Epithelial cell of esophagus (primary cell): ENCODE measurements around the gene MRPS11.
A peak's percentile ranks its signal among the peaks of the same experiment; 100 is the strongest.

Source experiments
- DNase-seq: peaks from one replicate; pipeline ENCODE4 v3.0.0; 2010; ENCODE audit warnings: low read depth
- H3K4me3 ChIP-seq: 2 replicates; pipeline ENCODE4 v1.5.1; 2011; ENCODE audit warnings: mild to moderate bottlenecking, low read length, control low read depth
- CTCF ChIP-seq: IDR thresholded peaks from 2 replicates; pipeline ENCODE4 v1.5.1; 2011; ENCODE audit warnings: low read depth, mild to moderate bottlenecking, low read length, control low read depth, inconsistent platforms; ENCODE audit not compliant: insufficient read depth; ENCODE audit errors: missing control alignments

Gene MRPS11

DNA sequence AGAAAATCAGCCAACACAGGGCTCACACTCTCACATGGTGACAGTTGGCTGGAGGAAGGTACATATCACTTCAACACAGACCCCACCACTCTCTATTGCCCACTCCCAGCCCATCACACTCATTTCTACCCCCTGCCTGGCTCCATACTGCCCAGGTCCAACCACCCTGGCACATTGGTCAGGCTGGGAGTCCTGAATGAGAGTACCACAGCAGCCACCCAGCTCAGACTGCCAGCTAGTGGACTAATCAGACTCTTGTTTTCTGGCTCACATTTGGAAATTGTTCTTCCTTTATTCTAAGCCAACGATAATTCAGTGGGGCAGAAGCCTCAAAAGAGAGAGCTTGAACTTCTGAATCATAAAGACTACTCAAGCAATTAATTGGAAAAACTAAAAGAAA is 20.3 kb upstream of the MRPS11 start:
- H3K4me3 ChIP-seq: no peak overlapping the region
- TF ChIP-seq CTCF: no peak
- DNase-seq: no peak

DNA sequence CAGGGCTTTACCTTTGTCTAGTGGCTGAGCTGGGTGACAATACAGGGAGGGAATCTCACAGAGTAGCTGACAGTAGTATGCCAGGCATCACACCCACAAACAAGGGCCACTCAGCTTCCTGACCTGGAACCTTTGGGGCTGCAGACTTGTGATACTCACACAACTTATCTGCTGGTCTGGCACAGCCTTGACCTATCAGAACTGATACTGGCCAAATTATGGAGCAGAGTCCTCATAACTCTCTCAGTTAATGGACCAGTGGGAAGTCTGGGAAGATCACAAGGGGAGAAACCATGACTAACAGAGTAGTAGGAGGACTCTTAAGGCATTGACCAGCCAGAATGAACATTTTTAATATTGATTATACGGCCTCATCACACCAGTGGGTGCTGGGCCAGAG is 19.8 kb upstream of the MRPS11 start:
- no peak overlapping the region for H3K4me3 ChIP-seq
- no peak for TF ChIP-seq CTCF
- no peak for DNase-seq

DNA sequence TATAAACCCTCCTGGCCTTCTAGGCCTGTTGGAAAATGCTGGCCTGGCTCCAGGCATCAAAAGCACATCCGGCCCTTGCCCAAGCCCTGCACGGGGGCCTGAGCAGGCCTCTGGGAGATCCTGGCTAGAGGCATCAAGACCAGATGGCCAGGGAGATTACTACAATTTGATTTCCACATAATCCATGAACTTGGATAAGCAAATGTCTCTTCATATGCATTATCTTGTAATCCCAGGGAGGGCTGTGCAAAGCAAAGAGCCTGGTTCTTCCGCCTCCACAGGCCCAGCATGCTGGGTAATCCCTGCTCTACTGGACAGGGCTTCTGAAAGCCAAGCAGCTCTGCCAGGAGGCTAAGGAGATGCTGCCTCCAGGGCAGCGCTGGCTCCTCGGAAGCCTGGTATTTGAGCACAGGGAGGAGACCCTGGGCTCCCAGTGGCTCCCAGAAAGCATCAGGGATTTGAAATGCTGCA is 18.5 kb upstream of the MRPS11 start:
- TF ChIP-seq CTCF: no peak
- H3K4me3 ChIP-seq: no peak overlapping the region
- no peak for DNase-seq

DNA sequence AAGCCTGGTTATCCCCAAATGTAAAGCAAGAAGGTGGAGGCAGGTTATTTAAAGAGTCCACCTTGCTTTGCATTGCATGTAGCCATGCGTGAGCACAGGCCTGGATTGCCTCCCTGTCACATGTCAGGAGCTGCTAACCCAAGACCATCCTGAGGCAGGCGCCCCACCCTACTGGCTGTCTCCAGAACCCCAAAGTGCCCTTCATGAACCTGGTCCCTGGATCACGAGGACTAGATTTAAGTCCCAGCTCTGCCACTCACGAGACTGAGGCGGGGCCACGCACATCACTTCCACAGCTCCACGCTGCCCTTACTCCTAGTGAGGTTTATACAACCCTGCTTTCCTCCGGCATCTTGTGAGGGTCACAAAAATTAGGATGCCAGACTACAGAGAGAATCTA is 17.9 kb upstream of the MRPS11 start:
- TF ChIP-seq CTCF: no peak
- DNase-seq: no peak
- no peak overlapping the region for H3K4me3 ChIP-seq

- peak; percentile 64 for DNase-seq
- peak; percentile 79 for TF ChIP-seq CTCF
- H3K4me3 ChIP-seq: no peak overlapping the region
Observed at GRCh38 chr15:88450125-88450798, 17.2 kb upstream of the MRPS11 start.

- no peak overlapping the region for H3K4me3 ChIP-seq
- TF ChIP-seq CTCF: no peak
- no peak for DNase-seq
Observed at GRCh38 chr15:88453651-88454050, 13.9 kb upstream of the MRPS11 start.

DNA sequence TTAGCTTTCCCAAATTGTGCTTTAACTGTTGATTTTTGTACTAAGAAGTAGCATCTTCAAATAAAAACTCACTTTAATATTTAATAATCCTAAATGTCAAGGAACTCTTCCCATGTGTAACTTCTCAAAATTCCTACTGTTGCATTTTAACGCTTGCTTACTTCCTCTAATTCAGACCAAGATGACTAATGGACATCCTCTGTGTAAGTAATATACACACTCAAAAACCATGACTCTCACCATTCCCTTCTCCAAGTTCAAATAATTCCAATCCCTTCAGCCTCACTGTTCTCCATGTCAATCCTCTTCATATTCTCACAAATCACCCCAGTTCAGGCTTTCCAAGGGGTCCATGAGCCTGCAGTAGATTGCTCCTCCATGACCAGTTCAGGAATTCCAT is 13.3 kb upstream of the MRPS11 start:
- no peak for TF ChIP-seq CTCF
- no peak for DNase-seq
- H3K4me3 ChIP-seq: no peak overlapping the region
